Ovary (tissue), 9 donors: ENCODE data around the gene PNMA6E. TPM values are rescaled to one million over a fixed set of nuclear protein-coding genes. Genes with fewer than 3 reads are reported as not detected.
A peak's percentile ranks its signal among the peaks of the same experiment; 100 is the strongest.

Experiments used
- DNase-seq, 5 donors: peaks; one replicate each; pipeline ENCODE4 v3.0.0-alpha.2; 2019 to 2020
- H3K27ac ChIP-seq, 2 donors: fragments of 200-600 bp; one replicate each; pipeline versions ENCODE4 v1.5.1 to v1.8.0; 2019 to 2022
- H3K27me3 ChIP-seq: fragments of 200-600 bp; one replicate; pipeline ENCODE4 v1.8.0; 2022
- H3K36me3 ChIP-seq: fragments of 200-600 bp; sonication (generic); one replicate; pipeline ENCODE4 v1.5.1; 2019
- H3K4me1 ChIP-seq: one replicate; pipeline ENCODE4 v1.8.1; 2013; ENCODE audit warnings: mild to moderate bottlenecking, moderate library complexity; ENCODE audit not compliant: insufficient read depth
- H3K4me3 ChIP-seq: fragments of 200-600 bp; sonication (generic); one replicate; pipeline ENCODE4 v1.5.1; 2017
- H3K9me3 ChIP-seq, 2 donors: fragments of 200-600 bp in 1 of 2; sonication (generic) in 1 of 2; one replicate each; pipeline versions ENCODE4 v1.5.1 to v1.8.1; 2013 to 2019; ENCODE audit warnings: mild to moderate bottlenecking in 1 of 2, moderate library complexity in 1 of 2
- EP300 ChIP-seq: sonication (generic); formaldehyde crosslinking; IDR thresholded peaks from one replicate; pipeline ENCODE4 v1.6.1; 2017; ENCODE audit warnings: antibody characterized with exemption
- POLR2A ChIP-seq: fragments of 450-650 bp; IDR thresholded peaks from one replicate; pipeline ENCODE4 v1.6.1; 2017; ENCODE audit warnings: antibody characterized with exemption, mild to moderate bottlenecking, moderate library complexity
- WGBS, 3 donors: extraction: QIAGEN DNeasy Blood & Tissue Kit in 1 of 3; methylation state at CpG; one replicate each; pipeline versions ENCODE4 v1.1.5 to v1.1.7; 2013 to 2017; 5-methylcytosine and 5-hydroxymethylcytosine counted together
- intact Hi-C, 4 donors: fragments of 100-400 bp; cut with DNase I; formaldehyde crosslinking; loops; one replicate each; pipeline versions ENCODE4 v1.11.0 to v1.15.1; 2022 to 2023
- polyA plus RNA-seq, 2 donors: library from polyadenylated mRNA; stranded (reverse); fragments of 200-250 nt in 1 of 2; fragments of 350-450 nt in 1 of 2; fragmentation: Illumina TruSeq in 1 of 2; extraction: RNeasy Lipid Tissue Mini Kit (QIAGEN cat#74804) in 1 of 2; gene quantifications; one replicate each; pipeline ENCODE4 v1.2.3, GENCODE V29; 2013 to 2014
- total RNA-seq, 7 donors: library from RNA; depleted of rRNA in 2 of 7; stranded (reverse); fragments of >200 nt in 2 of 7; fragmentation: NEBNext Ultra II Directional in 3 of 7; extraction: Animal tissue kit (Norgen Biotek cat#: 25700) in 3 of 7; gene quantifications; one replicate each; pipeline versions ENCODE4 v1.1.0 to v1.2.4, GENCODE V29; 2016 to 2023
- TF ChIP-seq, protein P1 (sequence below), 3 donors: fragments of 450-650 bp in 2 of 3; fragments of 200-600 bp in 1 of 3; IDR thresholded peaks; one replicate each; pipeline versions ENCODE4 v1.5.1 to v1.8.0; 2016 to 2022; ENCODE audit warnings: antibody characterized with exemption in 3 of 3, mild to moderate bottlenecking in 1 of 3
- donor health status: DM: no; HTN: no; CAD: no; lungs with moderate emphysema.
- donor health status: DM: no; HTN: no; CAD: no.
- donor health status: Bipolar disorder and iron deficiency.
- donor health status: DM: yes; HTN: yes; CAD: no.
- donor health status: DM: no; HTN: no; CAD: no.
- donor health status: DM: yes; HTN: yes; CAD: no.

Gene PNMA6E
- total and polyA plus RNA-seq, 9 donors, result 0.10 to 3.5 (median 2.5) TPM

DNA sequence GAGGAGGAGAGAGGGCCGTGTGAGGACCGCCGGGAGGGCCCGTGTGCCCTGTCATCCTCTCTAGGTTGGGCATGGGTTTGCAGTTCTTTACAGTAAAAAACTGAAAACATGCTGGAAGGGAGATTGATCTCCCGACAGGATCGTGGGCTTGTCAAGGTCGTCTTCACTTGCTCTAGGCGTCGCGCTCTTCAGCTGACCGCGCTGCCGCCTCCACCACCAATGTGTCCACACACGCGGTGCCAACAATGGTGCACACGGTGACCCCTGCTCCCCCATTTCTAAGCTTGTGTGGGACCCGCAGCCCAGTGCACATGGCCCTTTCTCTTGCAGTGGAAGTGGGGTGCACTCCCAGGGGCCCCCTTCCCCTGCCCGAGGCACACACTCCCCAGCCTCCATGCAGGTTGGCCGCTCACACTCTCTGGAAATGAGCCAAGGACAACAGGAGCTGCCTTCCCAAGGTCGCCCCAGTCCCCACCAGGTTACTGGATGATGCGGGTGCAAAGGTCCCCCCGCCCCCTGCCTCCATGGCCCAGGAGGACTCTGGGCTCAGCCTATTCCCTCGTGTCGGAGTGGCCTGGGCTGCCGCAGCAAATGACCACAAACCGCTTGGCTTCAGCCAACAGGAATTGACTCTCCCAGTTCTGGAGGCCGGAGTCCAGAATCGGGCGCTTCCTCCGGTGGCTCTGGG is 8.4 kb upstream of the PNMA6E start:
- H3K4me3 ChIP-seq, result no peak overlapping the region
- no peaks in the 10 kb centered on the region for H3K36me3 ChIP-seq

GRCh38 chrX:153408871-153409351 is 7.8 kb upstream of the PNMA6E start:
- DNase-seq, result peak in 1 of 5 donors; percentile 29
- Histone ChIP-seq H3K27ac (no peak overlapping the region), H3K4me3 (no peak overlapping the region), H3K9me3 (no peaks in the 10 kb centered on the region), H3K27me3 (no peaks in the 10 kb centered on the region), H3K4me1 (no peaks in the 10 kb centered on the region), H3K36me3 (no peaks in the 10 kb centered on the region)
- intact Hi-C loops, result no loop called here
- 84 to 93% (median 89%) methylated on average over 12 of the region's 12 CpGs for WGBS, 3 donors
- TF ChIP-seq, protein P1, sequence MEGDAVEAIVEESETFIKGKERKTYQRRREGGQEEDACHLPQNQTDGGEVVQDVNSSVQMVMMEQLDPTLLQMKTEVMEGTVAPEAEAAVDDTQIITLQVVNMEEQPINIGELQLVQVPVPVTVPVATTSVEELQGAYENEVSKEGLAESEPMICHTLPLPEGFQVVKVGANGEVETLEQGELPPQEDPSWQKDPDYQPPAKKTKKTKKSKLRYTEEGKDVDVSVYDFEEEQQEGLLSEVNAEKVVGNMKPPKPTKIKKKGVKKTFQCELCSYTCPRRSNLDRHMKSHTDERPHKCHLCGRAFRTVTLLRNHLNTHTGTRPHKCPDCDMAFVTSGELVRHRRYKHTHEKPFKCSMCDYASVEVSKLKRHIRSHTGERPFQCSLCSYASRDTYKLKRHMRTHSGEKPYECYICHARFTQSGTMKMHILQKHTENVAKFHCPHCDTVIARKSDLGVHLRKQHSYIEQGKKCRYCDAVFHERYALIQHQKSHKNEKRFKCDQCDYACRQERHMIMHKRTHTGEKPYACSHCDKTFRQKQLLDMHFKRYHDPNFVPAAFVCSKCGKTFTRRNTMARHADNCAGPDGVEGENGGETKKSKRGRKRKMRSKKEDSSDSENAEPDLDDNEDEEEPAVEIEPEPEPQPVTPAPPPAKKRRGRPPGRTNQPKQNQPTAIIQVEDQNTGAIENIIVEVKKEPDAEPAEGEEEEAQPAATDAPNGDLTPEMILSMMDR (IDR thresholded peaks at IDR 0.05), result no peak
- TF ChIP-seq POLR2A (no peak), EP300 (no peak)

More for the DNA sequence above, 8.4 kb upstream of the PNMA6E start:
- no peaks in the 10 kb centered on the region for H3K4me1 ChIP-seq
- H3K27ac ChIP-seq, result no peak overlapping the region
- WGBS, 3 donors, result 73 to 87% (median 77%) methylated on average over 26 to 30 of the region's 30 CpGs
- no peaks in the 10 kb centered on the region for H3K27me3 ChIP-seq
- TF ChIP-seq, protein P1 (IDR thresholded peaks at IDR 0.05), result no peak
- TF ChIP-seq POLR2A (no peak), EP300 (no peak)
- H3K9me3 ChIP-seq, result no peaks in the 10 kb centered on the region
- intact Hi-C loops, result no loop called here
- DNase-seq, result peak in 1 of 5 donors; percentile 45

GRCh38 chrX:153408221-153408721 is 7.1 kb upstream of the PNMA6E start:
- H3K27me3 ChIP-seq, result no peaks in the 10 kb centered on the region
- intact Hi-C loops, result no loop called here
- no peak overlapping the region for H3K27ac ChIP-seq
- DNase-seq, result peak in 1 of 5 donors; percentile 35
- no peaks in the 10 kb centered on the region for H3K9me3 ChIP-seq
- H3K36me3 ChIP-seq, result no peaks in the 10 kb centered on the region
- no peak overlapping the region for H3K4me3 ChIP-seq
- 77 to 86% (median 79%) methylated on average over 10 of the region's 10 CpGs for WGBS, 3 donors
- TF ChIP-seq EP300, result no peak
- TF ChIP-seq, protein P1 (IDR thresholded peaks at IDR 0.05), result no peak
- no peak for TF ChIP-seq POLR2A
- no peaks in the 10 kb centered on the region for H3K4me1 ChIP-seq

GRCh38 chrX:153407736-153408135 is 6.6 kb upstream of the PNMA6E start:
- Histone ChIP-seq H3K27me3 (no peaks in the 10 kb centered on the region), H3K36me3 (no peaks in the 10 kb centered on the region), H3K27ac (no peak overlapping the region), H3K4me3 (no peak overlapping the region), H3K4me1 (no peaks in the 10 kb centered on the region), H3K9me3 (no peaks in the 10 kb centered on the region)
- peak in 1 of 5 donors; percentile 27 for DNase-seq
- TF ChIP-seq, protein P1 (IDR thresholded peaks at IDR 0.05), result no peak
- TF ChIP-seq POLR2A (no peak), EP300 (no peak)
- intact Hi-C loops, result no loop called here
- 50 to 73% (median 65%) methylated on average over 3 of the region's 3 CpGs for WGBS, 3 donors
